ENCODE data around the gene CFAP73.
A peak's percentile ranks its signal among the peaks of the same experiment; 100 is the strongest.

CFAP73 gene

DNA sequence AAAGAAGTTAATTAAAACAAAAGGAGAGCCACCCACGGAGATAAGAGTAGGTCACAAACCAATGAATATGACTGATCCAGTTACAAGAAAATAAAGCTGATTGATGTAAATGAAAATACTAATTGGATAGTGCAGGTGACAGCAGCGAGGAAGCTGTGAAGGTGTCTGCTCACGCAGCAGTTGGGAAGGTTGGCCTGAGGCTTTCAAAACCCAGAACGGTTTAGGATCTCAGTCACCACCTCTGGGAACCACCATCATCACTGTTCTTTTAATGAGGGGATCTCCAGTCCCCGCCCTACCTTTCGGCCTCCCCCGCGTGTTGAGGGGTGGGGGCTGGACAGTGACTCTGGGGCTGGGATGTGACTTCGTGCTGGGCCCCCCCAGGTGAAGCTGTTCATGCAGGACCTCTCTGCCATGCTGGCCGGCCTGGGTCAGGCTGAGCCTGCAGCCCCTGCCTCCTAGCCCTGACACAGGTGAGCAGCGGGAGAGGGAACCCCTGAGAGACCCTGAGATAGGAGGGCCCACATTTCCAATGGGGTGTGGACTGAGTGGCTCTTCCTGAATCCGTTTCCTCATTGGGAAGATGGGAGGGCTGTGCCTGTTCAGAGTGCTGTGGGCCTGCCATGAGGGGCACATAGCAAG is 7.8 kb downstream of the CFAP73 start:
- no peak for DNase-seq (ENCODE audit: insufficient read length, low spot score)
- no peak for FAIRE-seq
- TF ChIP-seq POLR2A (IDR thresholded peaks at IDR 0.05; ENCODE audit: low read depth, low read length): no peak

DNA sequence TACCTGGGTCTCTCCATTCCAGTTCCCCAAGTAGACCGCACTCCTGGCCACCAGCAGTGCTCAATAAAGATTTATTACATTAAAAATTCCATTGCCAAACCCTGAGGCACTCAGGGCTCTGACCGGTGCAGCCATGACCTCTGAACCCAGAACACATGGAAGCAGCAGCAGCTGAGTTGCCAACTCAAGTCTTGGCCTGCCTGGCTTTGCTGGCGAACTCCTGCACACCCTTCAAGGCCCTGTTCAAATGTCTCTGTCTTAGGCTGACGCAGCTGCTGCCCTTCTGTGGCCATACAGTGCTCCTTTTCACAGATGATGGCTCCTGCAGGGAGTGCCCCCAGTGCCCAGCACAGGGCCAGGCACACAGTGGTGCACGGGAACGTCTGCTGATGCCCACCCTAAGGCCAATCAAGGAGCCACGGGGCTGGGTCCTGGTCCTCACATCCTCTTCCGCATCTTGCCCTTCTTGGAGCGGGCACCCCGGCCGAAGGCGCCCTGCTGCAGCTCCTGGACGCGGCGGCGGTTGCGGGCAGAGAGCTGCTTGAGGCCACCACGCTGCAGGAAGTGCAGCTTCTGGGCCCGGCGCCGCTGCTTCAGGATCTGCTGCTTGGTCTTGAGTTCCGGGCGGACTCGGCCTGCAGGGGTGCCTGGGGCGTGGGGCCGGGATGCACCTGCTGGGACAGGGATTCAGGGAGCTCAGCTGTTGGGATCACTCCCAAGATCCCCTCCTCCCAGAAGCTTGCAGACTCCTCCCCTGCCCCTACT is 9.1 kb downstream of the CFAP73 start:
- FAIRE-seq (no peak), DNase-seq (ENCODE audit: insufficient read length, low spot score) (no peak)

DNA sequence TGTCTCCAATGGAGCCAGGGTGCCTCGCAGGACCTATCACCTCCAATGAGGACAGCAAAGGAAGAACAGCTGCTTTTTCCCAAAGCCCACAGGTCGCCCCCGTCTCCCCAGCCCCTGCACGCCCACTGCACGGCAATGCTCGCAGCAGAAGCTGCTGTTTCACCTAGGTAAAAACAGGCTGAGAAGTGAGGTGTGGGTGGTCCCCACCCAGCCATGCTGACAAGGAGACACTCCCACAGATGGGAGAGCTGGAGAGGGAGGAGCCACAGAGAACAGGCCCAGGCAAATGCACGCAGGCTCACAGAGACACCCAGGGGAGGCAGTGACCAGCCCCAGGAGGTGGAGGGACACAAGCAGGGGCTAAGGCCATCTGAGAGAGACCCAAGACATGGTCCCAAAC is 10.4 kb downstream of the CFAP73 start:
- no peak for FAIRE-seq
- no peak for TF ChIP-seq POLR2A (IDR thresholded peaks at IDR 0.05; ENCODE audit: low read depth, low read length)

More for the DNA sequence above, 9.1 kb downstream of the CFAP73 start:
- no peak for TF ChIP-seq POLR2A (IDR thresholded peaks at IDR 0.05; ENCODE audit: low read depth, low read length)

DNA sequence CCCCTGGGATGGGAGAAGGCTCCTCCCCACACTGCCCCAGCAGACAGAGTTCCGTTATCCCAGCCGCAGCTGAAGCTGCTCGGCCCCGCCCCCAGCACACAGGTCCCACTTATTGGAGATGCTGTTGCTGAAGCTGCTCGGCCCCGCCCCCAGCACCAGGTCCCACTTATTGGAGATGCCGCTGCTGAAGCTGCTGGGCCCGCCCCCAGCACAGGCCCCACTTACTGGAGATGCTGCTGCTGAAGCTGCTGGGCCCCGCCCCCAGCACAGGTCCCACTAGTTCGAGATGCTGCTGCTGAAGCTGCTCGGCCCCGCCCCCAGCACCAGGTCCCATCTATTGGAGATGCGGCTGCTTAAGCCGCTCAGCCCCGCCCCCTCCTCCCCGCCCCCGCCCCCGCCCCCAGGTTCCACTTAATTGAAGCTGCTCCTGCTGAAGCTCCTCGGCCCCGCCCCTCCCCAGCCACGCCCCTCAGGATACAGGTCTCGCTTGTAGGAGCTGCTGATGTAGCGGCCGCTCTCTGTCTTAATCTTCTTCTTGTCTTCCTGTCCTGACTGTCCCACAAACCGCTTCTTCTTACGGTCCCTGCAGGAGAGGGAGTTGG is 12.0 kb downstream of the CFAP73 start:
- FAIRE-seq: no peak
- DNase-seq (ENCODE audit: insufficient read length, low spot score): no peak
- no peak for TF ChIP-seq POLR2A (IDR thresholded peaks at IDR 0.05; ENCODE audit: low read depth, low read length)

More for the DNA sequence above, 10.4 kb downstream of the CFAP73 start:
- DNase-seq (ENCODE audit: insufficient read length, low spot score): no peak

DNA sequence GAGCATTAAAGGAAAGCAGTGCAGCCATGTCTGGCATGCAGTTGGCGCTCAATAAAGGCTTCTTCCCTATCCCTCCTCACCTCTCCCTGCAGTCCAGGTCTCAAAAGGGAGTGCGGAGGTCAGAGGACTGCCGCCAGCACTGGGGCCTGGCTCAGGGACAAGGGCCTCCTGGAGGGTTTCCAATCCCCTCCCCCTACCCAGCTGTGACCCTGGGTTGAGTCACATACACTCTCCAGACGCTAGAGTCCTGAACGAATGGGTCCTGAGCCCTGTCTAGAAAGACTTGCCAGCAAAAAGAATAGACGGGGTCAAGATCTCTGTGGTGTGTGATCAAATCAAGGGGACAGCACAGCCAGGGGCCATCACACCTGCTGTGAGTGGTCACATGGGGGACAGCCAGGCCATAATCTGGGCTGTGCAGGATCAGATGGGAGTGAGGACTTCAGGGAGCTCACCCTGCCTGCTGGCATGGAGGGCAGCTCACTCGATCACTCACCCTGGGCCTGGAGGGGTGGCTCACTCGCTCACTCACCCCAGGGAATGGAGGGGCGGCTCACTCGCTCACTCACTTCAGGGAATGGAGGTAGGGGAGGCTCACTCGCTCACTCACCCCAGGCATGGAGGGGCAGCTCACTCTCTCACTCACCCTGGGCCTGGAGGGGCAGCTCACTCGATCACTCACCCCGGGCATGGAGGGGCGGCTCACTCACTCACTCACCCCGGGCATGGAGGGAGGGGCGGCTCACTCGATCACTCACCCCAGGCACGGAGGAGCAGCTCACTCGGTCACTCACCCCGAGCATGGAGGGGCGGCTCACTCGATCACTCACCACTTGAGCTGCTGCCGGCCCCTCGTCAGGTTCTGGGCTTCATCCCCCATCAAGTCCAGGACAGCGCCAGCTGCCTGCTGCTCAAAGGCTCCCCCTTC is 12.8 kb downstream of the CFAP73 start:
- peak; percentile 81 for DNase-seq (ENCODE audit: insufficient read length, low spot score)
- FAIRE-seq: no peak
- no peak for TF ChIP-seq POLR2A (IDR thresholded peaks at IDR 0.05; ENCODE audit: low read depth, low read length)

DNA sequence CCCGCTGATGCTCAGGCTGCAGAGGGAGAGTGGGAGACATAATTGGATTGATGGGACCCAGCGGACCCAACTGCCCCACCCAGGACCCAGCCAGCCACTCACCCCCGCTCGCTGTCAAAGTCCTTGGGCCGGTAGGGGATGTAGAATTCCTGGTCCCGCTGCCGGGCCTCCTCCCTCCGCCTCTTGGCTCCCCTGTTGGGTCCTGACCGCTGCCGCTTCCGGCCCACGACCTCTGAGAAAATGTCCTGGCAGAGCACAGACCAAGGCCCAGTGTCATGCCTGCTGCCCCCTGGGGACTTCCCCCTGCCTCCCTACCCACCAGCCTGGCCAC is 13.5 kb downstream of the CFAP73 start:
- no peak for TF ChIP-seq POLR2A (IDR thresholded peaks at IDR 0.05; ENCODE audit: low read depth, low read length)
- DNase-seq (ENCODE audit: insufficient read length, low spot score) (no peak), FAIRE-seq (no peak)

DNA sequence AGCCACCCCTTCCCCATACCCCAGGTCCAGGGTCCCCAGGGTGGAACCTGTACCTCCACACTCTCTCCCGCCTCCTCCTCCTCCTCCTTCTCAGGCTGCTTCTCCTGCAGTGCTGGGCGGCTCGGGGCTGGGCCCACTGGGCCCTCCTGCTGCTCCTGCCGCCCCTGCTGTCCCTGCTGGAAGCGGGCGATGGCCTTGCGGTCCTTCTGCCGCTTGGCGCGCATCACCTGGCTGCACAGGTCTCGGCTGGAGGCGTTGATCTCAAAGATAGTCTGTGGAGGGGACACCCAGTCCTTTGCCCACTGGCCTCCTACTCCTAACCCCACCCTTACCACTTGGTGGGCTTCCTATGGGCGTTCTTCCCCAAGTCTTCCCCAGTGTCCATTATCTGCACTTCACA is 14.5 kb downstream of the CFAP73 start:
- FAIRE-seq: no peak
- DNase-seq (ENCODE audit: insufficient read length, low spot score): no peak
- no peak for TF ChIP-seq POLR2A (IDR thresholded peaks at IDR 0.05; ENCODE audit: low read depth, low read length)

DNA sequence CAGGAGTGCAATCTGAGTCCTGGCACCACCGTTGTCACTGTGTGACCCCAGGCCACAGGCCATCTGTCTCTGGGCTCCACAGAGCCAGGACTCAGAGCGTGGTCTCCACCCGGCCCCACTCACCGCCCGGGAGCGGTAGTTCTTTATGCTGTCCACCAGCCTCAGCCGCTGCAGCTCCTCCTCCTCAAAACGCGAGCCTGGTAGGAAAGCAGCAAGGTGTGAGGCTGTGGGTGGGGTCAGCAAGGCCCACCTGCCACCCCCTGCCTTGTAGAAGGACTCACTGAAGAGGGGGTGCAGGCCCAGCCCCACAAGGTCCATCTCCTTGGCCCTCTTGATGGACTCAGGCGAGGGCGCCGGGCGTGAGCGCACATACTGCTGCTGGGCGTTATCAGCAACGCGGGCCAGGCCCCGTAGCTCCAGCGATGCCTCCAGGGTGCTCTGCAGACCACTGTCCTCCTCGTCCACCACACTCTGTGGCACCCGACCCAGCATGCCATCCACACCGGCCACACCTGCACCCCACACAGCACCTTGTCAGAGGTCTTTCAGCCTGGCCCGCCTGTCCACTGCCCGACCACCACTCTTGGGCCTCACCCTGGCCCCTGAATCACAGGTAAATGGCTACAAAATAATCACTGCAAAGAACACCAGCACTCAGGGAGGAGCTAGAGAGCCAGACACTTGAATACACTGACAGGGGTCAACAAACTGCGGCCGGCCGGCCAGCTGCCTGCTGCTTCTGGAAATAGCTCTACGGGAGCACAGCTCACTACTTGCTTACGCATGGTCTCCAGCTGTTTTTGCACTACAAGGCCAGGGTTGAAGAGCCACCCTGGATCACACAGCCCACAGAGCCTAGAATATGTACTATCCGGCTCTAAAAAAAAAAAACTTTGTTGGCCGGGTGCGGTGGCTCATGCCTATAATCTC is 16.3 kb downstream of the CFAP73 start:
- DNase-seq (ENCODE audit: insufficient read length, low spot score) (no peak), FAIRE-seq (no peak)
- no peak for TF ChIP-seq POLR2A (IDR thresholded peaks at IDR 0.05; ENCODE audit: low read depth, low read length)

DNA sequence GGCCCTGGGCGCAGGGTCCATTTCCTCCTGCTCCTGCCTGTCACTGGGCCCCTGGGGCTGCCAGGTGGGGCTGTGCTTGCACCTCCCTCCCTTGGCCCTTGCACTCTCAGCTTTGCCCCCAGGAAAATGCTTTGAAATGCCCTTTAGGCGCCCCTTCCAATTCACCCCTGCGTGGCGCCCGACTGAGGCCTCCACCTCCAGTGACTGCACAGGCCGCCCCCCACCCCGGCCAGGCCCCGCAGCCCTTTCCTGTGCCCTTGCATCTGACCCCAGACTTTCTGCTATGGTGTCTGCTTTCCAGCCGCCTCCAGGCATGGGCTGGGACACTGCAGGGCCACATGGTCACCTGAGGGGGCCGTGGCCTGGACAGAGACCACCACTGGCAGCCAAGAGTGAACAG is 18.3 kb downstream of the CFAP73 start:
- no peak for DNase-seq (ENCODE audit: insufficient read length, low spot score)
- no peak for TF ChIP-seq POLR2A (IDR thresholded peaks at IDR 0.05; ENCODE audit: low read depth, low read length)
- FAIRE-seq: no peak

DNA sequence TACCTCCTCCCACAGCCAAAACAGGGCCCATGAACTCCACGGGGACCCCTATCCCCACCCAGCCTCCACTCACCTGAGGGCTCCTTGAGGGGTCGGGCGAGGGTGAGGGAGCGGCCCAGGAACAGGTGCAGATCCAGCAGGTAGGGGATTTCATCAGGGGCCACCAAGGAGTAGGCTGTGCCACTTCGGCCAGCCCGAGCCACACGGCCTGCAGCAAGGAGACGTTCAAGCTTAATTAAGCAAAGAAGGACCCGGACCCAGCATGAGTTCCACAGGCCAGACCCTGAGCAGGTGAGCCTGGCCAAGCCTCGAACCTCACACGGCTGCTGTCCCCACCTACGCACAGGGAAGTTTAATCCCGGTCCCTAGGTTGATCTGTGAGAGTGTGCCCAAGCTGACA is 20.2 kb downstream of the CFAP73 start:
- TF ChIP-seq POLR2A (IDR thresholded peaks at IDR 0.05; ENCODE audit: low read depth, low read length): no peak
- no peak for DNase-seq (ENCODE audit: insufficient read length, low spot score)
- no peak for FAIRE-seq

DNA sequence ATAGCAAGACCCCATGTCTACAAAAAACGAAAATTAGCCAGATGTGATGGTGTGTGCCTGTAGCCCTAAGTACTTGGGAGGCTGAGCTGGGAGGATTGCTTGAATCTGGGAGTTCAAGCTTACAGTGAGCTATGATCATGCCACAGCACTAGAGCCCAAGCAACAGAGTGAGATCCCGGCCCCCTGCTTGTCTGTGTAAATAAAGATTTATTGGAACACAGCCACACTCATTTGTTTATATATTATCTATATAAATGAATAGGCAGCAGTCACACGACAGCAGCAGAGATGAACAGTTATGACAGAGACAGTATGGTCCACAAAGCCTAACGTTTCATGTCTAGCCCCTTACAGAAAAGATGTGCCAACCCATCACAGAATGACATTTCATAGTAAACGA is 20.9 kb downstream of the CFAP73 start:
- no peak for FAIRE-seq
- no peak for TF ChIP-seq POLR2A (IDR thresholded peaks at IDR 0.05; ENCODE audit: low read depth, low read length)

DNA sequence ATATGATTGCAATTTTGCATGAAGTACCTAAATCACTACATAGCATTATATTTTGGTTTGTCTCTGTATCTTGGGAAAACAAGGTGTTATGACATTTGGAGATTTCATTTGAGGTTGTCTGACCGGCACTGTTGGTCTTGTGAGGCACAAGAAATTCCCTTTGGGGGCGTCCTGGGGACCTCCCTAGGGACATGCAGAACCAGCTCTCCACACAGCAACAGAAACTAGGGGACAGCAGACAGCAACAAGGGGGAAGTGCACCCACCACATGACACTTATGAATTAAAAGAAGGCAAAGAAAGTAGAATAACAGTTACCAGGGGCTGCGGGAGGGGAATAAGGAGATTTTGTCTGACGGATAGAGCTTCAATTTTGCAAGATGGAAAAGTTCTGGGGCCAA is 21.4 kb downstream of the CFAP73 start:
- no peak for TF ChIP-seq POLR2A (IDR thresholded peaks at IDR 0.05; ENCODE audit: low read depth, low read length)

More for the DNA sequence above, 20.9 kb downstream of the CFAP73 start:
- no peak for DNase-seq (ENCODE audit: insufficient read length, low spot score)

DNA sequence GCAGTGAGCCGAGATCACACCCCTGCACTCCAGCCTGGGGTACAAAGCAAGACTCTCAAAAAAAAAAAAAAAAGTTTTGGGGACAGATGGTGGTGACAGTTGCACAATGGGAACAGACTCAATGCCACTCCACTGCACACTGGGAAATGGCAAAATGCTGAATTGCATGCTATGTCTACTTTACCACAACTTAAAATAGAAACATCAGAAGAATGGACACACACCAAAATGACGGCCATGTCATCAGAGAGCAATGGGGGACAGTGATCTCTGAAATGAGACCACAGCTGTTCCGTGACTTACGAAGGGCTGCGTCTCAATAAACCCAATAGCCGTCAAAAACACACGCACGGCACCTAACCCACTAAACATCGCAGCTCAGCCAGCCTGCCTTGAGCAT is 22.0 kb downstream of the CFAP73 start:
- FAIRE-seq: no peak
- no peak for TF ChIP-seq POLR2A (IDR thresholded peaks at IDR 0.05; ENCODE audit: low read depth, low read length)
- no peak for DNase-seq (ENCODE audit: insufficient read length, low spot score)

More for the DNA sequence above, 21.4 kb downstream of the CFAP73 start:
- FAIRE-seq (no peak), DNase-seq (ENCODE audit: insufficient read length, low spot score) (no peak)
